CD4-positive, alpha-beta T cell treated with Interleukin-4 for 4 hours (primary cell): ENCODE results near the gene TNFAIP8L3.

Experiments
- DNase-seq: peaks from one replicate; pipeline ENCODE4 v3.0.0-alpha.2; 2020

TNFAIP8L3 gene

DNA sequence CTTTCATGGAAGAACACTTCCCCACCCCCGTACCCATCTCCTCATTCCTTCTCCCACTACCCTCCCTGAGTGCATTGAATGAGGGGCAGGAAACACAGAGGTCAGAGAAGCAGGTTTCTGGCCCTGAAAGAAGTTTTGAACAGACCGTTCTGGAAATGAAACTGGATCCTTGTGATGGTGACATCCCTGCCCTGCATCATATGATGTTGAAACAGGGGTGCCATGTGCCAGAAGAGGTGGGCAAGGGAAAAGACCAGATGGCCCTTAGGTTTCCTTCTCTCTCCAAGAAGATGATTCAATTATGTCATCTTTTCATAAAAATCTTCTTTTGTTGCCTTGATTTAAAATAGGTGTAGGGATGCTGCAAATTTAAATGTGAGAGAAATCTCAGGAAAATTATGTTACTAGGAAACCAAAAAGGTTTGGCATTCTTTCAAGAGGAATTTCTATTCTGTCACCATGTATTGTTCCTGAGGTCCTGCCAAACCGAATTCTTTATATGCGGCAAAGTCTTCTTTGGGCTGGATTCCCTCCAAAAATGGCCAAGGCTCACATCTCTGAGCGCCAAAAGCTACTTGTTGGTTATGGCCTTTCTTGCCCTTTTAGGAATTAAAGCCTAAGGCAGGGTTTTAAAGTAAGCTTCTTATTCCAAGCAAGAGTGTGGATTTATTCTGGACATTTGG, 19.9 kb upstream of the TNFAIP8L3 start:
- DNase-seq, result no peak

DNA sequence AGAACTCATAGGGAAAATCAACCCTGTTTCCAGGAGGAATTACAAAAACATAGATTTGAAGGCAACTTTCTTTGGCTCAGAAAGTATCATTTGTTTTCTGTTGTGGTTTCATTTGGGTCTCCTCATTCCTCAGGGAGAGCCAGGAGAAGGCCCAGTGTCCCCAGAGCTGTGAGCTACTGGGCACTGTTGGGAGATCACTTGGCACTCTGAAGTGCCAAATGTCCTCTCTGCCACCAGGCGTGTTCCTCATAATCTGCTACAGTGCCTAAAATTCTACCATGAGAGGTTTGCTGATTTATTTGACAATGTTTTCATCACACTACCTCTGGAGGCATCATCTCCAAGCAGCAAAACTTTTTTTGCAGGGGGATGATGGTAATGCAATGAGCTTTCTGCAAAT, 17.4 kb upstream of the TNFAIP8L3 start:
- DNase-seq, result no peak

DNA sequence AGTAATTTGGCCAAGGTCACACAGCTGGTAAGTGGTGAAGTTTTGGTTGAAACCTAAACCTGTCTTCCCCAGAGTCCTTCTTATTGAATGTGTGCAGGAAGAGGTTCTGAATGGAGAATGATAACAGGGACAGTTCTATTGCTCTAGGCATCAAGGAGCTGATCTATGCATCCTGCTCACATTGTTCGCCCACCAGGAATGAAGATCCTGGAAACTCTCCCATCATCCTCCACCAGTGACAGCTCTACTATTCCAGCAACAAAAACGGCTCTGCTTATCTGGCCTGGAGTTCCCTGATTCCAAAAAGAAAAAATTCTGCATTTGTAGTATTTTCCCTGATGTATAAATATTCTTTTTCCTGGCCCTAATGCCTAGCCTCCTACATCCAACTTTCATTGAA, 16.4 kb upstream of the TNFAIP8L3 start:
- DNase-seq, result no peak

DNA sequence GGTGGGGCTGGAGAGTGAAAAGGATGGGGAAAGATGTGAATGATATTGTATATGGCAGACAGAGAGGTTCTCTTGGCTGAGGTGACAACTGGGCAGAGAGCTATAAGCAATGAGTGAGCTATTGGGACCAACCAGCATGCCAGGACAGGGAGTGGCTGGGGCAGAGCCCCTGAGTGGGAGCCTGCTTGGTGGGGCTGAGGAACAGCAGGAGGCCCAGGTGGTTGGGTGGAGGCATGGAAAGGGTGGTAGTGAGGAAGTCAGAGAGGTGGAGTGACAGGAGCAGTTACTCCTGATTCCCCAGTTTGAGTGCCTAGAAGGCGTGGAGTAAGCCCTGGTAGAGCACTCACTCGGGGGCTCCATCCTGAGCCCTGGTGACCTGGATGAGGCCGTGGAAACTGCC, 15.5 kb upstream of the TNFAIP8L3 start:
- no peak for DNase-seq

DNA sequence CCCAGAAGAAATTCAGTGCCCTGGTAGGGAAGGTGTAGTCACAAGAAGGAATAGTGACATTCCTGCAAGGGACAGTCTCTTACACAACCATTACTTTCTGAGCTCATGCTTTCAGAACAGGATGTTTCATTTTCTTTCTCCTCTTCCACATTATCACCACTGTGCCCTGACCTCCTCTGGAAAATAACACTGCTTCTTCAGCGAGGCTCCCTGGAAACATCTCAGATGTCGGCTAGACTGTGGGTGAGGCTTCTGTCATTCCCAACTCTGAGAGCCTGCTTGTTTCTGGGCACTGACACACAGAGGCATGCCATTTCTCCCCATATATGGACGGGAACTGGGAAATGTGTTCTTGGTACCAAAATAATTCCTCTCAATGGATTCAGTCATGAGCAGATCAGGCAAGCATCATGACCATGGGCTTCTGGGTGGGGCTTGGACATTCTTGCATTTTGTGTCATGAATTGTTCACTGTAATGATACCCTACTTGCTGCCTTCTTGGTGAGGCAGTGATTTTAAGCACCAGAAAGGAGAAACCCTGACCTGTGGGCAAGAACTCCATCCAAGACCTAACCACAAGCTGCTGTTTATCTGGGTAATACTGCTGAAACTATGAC, 14.3 kb upstream of the TNFAIP8L3 start:
- no peak for DNase-seq

DNA sequence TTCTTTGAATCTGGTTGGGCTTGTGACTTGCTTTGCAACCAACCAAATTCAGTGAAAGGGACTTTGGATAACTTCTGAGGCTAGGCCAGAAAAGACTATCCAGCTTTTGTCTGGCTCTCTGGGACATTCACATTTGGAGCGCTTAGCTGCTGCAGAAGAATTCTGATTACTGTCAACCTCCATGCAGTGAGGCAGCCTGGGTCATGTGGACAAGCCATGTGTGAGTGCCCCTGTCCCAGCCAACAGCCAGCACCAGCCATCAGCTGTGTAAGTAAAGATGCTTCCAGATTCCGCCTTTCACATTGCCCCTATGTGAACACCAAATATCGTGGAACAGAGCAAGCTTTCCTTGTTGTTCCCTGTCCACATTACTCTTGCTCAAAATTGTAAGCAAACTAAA, 12.9 kb upstream of the TNFAIP8L3 start:
- DNase-seq, result no peak

DNA sequence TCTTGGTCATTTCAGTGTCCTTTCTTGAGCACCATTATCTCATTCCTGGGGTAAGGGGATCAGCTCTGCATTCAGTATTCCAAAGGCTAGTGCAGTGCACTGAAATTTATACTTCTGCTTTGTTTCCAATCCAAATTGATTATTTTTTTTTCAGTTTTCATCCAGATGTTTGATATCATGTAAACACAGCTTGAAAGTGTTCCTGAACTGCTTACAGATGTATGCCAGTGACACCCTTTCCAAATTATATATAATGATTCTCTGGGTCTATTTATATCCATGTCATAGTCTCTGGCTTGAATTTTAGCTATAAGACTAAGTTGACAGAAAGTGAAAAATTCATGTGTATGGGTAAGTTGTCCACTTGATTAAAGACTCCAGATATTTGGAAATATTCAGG, 11.8 kb upstream of the TNFAIP8L3 start:
- DNase-seq, result no peak

DNA sequence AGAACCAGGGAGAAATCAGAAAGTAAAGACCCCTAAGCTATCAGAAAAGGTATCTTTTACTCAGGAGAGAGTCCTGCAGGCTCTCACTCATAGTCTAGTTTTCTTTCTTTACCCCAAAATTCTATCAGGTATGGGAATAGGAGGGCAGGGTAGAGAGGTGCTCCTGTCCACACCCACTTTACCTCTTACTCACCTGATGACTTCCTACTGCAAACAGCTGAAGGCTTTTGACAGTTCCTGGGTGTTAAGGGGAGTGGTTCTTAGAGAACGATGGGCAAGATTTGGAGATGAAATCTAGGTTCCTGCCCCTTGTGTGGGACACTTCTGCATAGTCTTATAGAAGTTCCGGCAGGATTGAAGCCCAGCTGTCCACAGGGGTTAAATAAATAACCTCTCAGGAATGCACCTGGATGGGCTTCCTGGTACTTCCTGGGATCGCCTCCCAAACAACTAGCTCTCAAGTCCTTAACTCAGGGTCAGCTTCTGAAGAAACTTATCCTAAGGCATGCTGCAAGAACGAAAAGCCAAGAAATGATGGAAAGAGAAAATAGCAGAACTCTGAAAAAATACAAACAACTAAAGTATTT, 10.8 kb upstream of the TNFAIP8L3 start:
- no peak for DNase-seq

DNA sequence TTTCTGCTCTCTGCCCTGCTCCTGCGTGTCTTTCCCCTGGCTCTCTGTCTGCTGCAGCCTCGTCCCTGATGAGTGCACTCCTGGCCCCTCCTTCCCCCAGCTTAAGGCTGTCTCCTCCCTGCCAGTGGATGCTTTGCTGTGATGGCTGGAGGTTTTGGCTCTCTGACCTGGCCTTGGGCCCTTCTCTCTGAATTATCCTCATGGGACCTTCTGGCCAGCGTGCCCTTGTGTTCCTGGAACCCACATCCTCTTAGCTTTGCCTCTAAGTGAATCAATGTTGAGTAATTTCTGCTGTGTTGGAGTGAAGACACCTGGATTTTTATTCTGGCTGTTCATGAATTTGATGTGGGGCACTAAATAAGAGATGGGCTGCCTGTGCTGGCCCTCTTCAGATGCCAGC, 9.8 kb upstream of the TNFAIP8L3 start:
- no peak for DNase-seq

- no peak for DNase-seq
Measured at GRCh38 chr15:51103330-51103729, 8.6 kb upstream of the TNFAIP8L3 start.

GRCh38 chr15:51100785-51101489, 6.2 kb upstream of the TNFAIP8L3 start:
- DNase-seq, result no peak

DNA sequence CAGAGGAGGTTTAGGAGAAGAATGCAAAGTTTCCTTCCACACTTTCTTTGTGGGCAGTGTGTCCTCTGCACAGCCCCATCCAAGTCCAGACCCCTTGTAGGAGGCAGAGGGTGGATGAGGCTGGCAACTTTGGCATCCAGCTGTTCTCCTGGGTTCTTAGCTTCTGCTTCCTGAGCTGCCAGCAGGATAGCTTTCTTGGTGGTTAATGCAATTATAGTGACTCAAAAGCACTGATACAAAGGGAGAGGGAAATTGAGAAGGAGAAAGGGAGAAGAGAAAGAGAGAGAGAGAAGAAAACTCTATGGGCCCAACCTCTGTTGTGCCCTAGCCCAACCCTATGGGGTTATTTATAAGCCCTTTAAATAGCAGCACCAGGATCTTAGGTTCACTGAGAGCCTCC, 4.5 kb upstream of the TNFAIP8L3 start:
- no peak for DNase-seq

GRCh38 chr15:51098331-51098619, 3.6 kb upstream of the TNFAIP8L3 start:
- DNase-seq, result no peak

DNA sequence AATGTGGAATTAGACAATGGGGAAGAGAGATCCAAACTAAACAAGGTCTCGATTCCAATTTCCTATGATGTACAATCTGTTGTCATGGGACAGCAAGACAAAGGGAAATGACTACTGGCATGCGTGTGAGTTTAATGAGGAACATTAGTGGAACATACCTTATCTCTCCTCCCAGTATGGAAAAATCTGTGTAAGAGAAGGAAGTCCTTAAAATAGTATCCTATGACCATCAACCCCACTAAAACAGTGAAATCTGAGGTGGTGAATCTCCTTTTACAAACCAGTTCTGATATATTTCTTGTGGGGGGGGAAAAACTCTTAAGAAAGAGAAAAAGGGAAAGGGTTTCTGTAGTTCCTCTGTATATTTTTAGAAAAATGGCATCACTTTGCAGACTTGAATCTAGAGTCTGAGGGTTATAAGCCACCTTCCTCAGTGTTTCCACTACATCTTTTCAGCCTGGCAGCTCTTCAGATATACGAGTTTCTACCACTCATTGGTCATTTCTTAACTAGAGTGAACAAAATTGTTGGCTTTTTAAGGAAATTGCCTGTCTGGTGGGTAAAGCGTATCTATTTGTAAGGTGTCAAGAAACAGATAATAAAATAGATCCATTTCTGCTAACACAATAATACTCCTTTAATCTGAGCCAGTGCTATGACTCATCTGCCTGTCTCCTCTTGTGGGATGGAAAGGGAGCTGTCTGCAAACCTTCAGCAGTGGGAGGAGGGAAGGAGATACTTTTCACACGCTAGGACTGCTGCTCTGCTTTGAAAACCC, 3.0 kb upstream of the TNFAIP8L3 start:
- no peak for DNase-seq

DNA sequence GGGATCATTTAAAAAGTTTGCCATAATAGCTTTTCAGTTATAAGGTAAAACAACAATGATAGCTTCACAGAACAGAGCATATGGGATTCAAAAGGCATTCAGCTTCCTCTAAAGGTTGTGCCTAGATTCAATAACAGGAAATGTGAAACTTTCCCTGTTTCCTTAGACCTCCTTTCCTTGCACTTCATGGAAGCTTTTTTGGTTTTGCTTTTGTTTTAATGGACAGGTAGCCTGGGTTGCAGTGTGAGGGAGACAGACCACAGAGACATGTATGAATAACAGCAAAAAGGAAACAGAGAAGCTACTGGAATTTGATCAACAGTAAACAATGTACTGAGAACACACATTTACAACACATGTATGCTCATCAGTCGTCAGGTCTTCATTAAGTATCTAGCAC, 2.3 kb upstream of the TNFAIP8L3 start:
- DNase-seq, result no peak

DNA sequence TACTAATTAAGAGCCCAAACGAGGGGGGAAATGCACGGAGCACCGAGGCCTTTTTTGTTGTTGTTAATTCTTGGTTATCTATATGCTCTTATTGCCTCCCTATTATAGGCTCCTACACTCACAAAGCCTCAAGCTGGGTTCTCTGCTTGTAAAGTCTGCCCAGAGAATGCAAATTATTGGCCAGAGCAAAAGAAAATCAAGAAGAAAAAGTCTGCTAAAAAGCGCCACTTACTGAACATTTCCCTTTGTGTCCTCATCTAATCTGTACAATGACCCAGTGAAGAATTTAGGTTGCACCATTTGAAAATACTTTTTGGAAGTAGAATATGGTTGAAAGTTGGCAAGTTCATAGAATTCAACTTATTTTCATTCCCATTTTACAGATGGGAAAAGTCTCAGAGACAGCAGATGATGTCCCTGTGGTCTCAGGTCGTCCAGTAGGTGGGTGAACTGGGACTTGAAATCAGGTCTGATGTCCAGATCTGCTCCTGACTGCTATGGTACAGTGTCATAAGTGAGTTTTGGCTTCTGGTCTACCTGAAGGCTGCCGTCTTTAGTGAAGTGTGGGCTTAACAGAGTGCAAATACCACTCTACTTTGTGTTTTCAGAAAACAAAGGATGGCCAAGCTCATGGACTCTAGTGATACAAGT, 1.1 kb upstream of the TNFAIP8L3 start:
- DNase-seq, result no peak

- DNase-seq, result no peak
Measured at GRCh38 chr15:51093839-51094605, 684 bp downstream of the TNFAIP8L3 start.

- no peak for DNase-seq
Measured at GRCh38 chr15:51093488-51093838, 1.2 kb downstream of the TNFAIP8L3 start.

DNA sequence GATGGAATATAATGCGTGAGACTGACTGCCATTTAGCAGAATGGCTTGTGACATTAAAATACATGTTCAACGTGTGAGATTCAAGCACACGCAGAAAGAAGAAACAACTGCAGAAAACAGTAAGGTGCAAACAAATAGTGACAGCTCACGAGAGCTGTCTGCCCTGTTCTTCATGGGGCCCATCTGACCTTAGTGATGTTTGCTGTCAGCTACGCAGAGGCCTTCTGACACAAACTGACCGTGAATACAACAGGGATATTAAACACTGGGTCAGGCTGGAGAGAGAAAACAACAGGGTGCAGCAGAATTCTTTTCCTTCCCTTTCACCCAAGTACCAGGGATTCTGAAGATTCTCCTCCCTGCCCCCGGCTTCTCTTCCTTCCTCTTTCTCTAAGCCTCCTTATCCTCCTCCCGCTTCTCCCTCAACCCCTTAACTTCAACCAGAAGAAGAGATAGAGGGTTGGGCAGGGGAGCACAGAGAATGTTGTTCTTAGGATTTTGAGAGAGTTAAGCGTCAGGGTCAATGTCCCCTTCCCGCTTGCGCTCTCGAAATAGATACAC, 2.1 kb downstream of the TNFAIP8L3 start:
- DNase-seq, result no peak

DNA sequence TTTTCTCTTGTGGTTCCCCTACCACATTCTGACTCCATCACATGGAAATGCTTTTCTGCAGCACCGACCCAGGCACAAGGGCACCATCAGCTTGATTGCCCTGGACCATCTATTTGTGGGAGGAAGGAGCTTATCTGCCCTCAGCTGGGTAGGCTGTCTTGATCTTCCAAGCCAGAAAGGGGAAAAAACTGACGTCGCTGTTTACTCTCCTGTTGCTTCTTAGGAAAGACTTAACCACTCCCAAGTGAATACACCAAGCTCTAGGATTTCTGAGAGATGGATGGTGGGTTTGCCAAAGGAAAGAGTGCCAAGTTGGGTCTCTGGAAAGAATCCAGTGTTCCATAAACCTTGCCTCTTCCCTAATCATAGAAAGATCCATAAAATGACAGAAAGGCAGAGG, 4.0 kb downstream of the TNFAIP8L3 start:
- no peak for DNase-seq

DNA sequence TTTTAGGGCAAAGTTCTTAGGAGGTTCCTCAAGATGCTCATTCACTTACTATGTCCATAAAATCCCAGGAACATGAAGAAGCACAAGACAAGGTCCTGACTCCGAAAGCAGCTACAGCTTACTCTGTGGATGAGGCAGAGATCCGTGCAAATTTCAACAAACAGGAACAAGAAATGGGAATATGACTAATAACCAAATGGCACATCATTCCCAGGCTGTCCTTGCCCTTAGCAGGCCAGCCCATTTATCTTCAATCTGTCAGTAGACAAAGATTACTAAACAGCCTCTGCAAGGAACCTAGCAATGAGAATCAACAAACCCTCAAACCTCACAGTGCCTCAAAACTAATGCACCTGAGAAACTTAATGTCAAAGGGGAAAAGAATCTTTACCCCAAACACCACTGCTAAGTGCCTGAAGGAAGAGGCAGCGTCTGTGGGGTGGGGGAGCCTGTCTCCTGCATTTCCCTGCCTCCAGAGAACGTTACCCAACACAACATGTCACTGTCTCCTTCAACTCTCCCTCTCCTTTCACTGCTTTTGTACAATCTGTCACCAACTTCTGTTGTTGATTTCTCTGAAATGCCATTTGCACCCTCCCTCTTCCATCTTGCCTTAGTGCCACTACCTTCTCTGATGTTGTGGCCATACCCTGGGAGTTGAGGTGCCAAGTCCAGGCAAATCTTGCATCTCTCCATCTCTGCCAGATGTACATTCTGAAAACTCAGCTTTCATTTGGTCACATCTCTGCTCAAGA, 4.8 kb downstream of the TNFAIP8L3 start:
- DNase-seq, result no peak
